OCI-LY7 (cell line): ENCODE results near the gene GPR78.

Experiments
- CTCF ChIP-seq: fragments of 200-600 bp; sonication (generic); conservative IDR thresholded peaks from 2 replicates; pipeline ENCODE4 v1.5.1; 2014; ENCODE audit warnings: mild to moderate bottlenecking, antibody characterized with exemption, low read length, moderate library complexity, mixed read lengths
- EZH2phosphoT487 ChIP-seq: fragments of 200-600 bp; sonication (generic); IDR thresholded peaks from 2 replicates; pipeline ENCODE4 v1.6.1; 2018; ENCODE audit warnings: low read depth, borderline replicate concordance, mild to moderate bottlenecking, mixed run types, antibody characterized with exemption, low read length, moderate library complexity, mixed read lengths

- TF ChIP-seq CTCF (no peak), EZH2phosphoT487 (no peak)
Measured at GRCh38 chr4:8575457-8575856, 4.7 kb upstream of the GPR78 start.
